Kidney (tissue), 14 donors: ENCODE data around the gene CSDE1. TPM values are rescaled to one million over a fixed set of nuclear protein-coding genes. Genes with fewer than 3 reads are reported as not detected.

Experiments used
- DNase-seq, 5 donors: peaks; one replicate each; pipeline ENCODE4 v3.0.0-alpha.2; 2013 to 2020
- FAIRE-seq: peaks from 2 replicates; lab custom pipeline; 2012; peaks lifted over from hg19 to GRCh38; lab: Jason Lieb, UNC
- H3K27ac ChIP-seq, 2 donors: one replicate each; pipeline ENCODE4 v1.7.0; 2013; ENCODE audit warnings: low read depth in 2 of 2, low read length in 2 of 2, inconsistent platforms in 1 of 2
- H3K27me3 ChIP-seq: one replicate; pipeline ENCODE4 v1.7.1; 2013; ENCODE audit warnings: low read length, inconsistent platforms; ENCODE audit not compliant: control insufficient read depth, insufficient read depth
- H3K36me3 ChIP-seq, 3 donors: one replicate each; pipeline versions ENCODE4 v1.7.0 to v1.7.1; 2013; ENCODE audit warnings: low read length in 3 of 3, control low read depth in 1 of 3, inconsistent platforms in 1 of 3; ENCODE audit not compliant: insufficient read depth in 3 of 3, control insufficient read depth in 2 of 3
- H3K4me1 ChIP-seq, 3 donors: one replicate each; pipeline versions ENCODE4 v1.7.0 to v1.7.1; 2013; ENCODE audit warnings: low read length in 3 of 3, inconsistent platforms in 1 of 3, low read depth in 1 of 3; ENCODE audit not compliant: control insufficient read depth in 2 of 3, insufficient read depth in 2 of 3
- H3K4me3 ChIP-seq, 3 donors: one replicate each; pipeline versions ENCODE4 v1.7.0 to v1.8.1; 2013; ENCODE audit warnings: low read length in 3 of 3, control low read depth in 1 of 3, inconsistent platforms in 1 of 3
- H3K9ac ChIP-seq, 3 donors: one replicate each; pipeline versions ENCODE4 v1.7.0 to v1.7.1; 2013; ENCODE audit warnings: low read length in 3 of 3, control low read depth in 1 of 3, inconsistent platforms in 1 of 3
- H3K9me3 ChIP-seq, 3 donors: one replicate each; pipeline versions ENCODE4 v1.7.0 to v1.7.1; 2013; ENCODE audit warnings: low read length in 3 of 3, control low read depth in 1 of 3, inconsistent platforms in 1 of 3; ENCODE audit not compliant: control insufficient read depth in 2 of 3, insufficient read depth in 1 of 3
- CTCF ChIP-seq: IDR thresholded peaks from 3 replicates; pipeline ENCODE4 v1.5.1; 2012; ENCODE audit warnings: mild to moderate bottlenecking, moderate library complexity, borderline replicate concordance; ENCODE audit not compliant: insufficient read depth; ENCODE audit errors: extremely low read depth
- intact Hi-C: fragments of 100-400 bp; cut with DNase I; formaldehyde crosslinking; loops from one replicate; pipeline ENCODE4 v1.11.1; 2022
- polyA plus RNA-seq: library from polyadenylated mRNA; stranded (reverse); fragments of 350-450 nt; fragmentation: Illumina TruSeq; extraction: RNeasy Lipid Tissue Mini Kit (QIAGEN cat#74804); gene quantifications from one replicate; pipeline ENCODE4 v1.2.3, GENCODE V29; 2014; ENCODE audit warnings: low read depth, low replicate concordance; ENCODE audit not compliant: insufficient read depth
- total RNA-seq: library from RNA; stranded (reverse); fragmentation: NEBNext Ultra II Directional; extraction: Animal tissue kit (Norgen Biotek cat#: 25700); gene quantifications from one replicate; pipeline ENCODE4 v1.2.1, GENCODE V29; 2021
- donor health status: control.
- donor health status: control.
- donor health status: control.
- donor health status: control.
- donor health status: control.
- donor health status: DM: yes; HTN: yes; CAD: no.
- donor health status: Normal renal cell carcinoma (clear cell type).

Gene CSDE1
- total and polyA plus RNA-seq, 2 donors from 2014 or later = 165 to 486 TPM

- Histone ChIP-seq H3K36me3 (peaks cover 0 to 19% (median 9%) of the 10 kb centered on the region in 3 donors), H3K9ac (no peak overlapping the region), H3K4me3 (no peak overlapping the region), H3K27ac (no peak overlapping the region), H3K27me3 (no peaks in the 10 kb centered on the region), H3K4me1 (no peaks in the 10 kb centered on the region), H3K9me3 (no peaks in the 10 kb centered on the region)
- FAIRE-seq (no peak), DNase-seq (no peak)
- intact Hi-C loops = no loop called here
- TF ChIP-seq CTCF = no peak
Observed at GRCh38 chr1:114770989-114771388, 13.2 kb upstream of the CSDE1 start.

GRCh38 chr1:114764689-114765088, 6.9 kb upstream of the CSDE1 start:
- DNase-seq (no peak), FAIRE-seq (no peak)
- no peak for TF ChIP-seq CTCF
- no peaks in the 10 kb centered on the region for H3K27me3 ChIP-seq
- no peaks in the 10 kb centered on the region for H3K9me3 ChIP-seq
- H3K27ac ChIP-seq = no peak overlapping the region
- H3K4me1 ChIP-seq = no peaks in the 10 kb centered on the region
- intact Hi-C loops = no loop called here
- no peak overlapping the region for H3K4me3 ChIP-seq
- no peak overlapping the region for H3K9ac ChIP-seq
- no peaks in the 10 kb centered on the region for H3K36me3 ChIP-seq

GRCh38 chr1:114758256-114758832, 560 bp upstream of the CSDE1 start:
- peaks cover 0 to 3% (median 0%) of the 10 kb centered on the region in 3 donors for H3K36me3 ChIP-seq
- intact Hi-C loops = no loop called here
- peak overlapping the region; percentile 32 to 100 for H3K27ac ChIP-seq
- no peak for DNase-seq
- peak overlapping the region in 2 of 3 donors; percentile 100 for H3K9ac ChIP-seq
- H3K9me3 ChIP-seq = no peaks in the 10 kb centered on the region
- peaks cover 5 to 24% (median 12%) of the 10 kb centered on the region in 3 donors for H3K4me1 ChIP-seq
- FAIRE-seq = no peak
- TF ChIP-seq CTCF = no peak
- H3K27me3 ChIP-seq = no peaks in the 10 kb centered on the region
- peak overlapping the region; percentile 91 to 100 (median 98) for H3K4me3 ChIP-seq
